Measurements from ENCODE around the gene IFITM5.
"Not testable (repeated sequence)": the region's sequence is repeated elsewhere in the genome, so short reads cannot be mapped to it uniquely, and the experiment has no call there.

IFITM5 gene

DNA sequence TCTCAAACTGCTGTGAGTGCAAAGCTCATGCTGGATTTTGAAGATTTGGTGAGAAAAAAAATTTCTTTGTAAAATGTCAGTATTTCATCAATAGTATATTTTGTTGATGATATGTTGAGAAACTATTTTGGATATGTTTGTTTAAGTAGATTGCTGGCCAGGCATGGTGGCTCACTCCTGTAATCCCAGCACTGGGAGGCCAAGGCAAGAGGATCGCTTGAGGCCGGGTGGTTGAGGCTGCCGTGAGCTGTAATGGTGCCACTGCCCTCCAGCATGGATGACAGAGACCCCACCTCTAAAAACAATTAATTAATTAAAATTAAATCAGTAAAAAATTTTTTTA is 28.2 kb upstream of the IFITM5 start:
- DNase-seq, result no peak

DNA sequence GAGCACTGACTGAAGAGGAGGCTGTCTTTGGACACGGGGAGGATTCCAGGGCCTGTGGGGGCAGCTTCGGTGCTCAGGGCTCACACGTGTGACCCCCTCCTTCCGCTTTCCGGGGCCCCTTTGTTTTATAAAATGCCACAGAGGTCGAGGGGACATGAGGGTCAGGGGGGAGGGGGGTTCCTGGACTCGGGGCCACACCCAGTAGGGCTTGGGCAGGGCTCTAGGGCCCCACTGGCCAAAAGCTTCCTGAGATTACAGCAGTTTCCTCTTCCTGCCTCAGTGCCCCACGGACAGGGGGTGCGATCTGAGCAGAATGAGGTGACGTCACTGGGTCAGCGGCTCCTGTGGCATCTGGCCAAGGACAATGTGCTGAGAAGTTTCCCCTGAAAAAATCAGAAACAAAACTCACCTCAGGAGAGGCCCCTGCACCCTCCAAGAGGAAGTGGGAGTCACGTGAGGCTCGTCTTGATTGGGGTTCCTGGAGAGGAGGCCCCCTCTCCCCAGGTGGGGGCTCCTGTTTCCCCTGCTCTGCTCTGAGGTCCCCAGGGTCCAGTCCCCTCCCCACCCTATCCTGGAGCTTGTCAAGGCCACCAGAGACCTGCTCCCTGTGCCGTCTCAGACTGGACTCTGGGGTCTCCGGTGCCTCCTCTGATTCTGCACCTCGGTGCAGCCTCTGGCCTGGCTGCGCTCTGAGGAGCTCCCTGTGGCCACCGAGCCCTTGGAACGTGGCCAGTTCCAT is 27.7 kb upstream of the IFITM5 start:
- DNase-seq, result no peak

DNA sequence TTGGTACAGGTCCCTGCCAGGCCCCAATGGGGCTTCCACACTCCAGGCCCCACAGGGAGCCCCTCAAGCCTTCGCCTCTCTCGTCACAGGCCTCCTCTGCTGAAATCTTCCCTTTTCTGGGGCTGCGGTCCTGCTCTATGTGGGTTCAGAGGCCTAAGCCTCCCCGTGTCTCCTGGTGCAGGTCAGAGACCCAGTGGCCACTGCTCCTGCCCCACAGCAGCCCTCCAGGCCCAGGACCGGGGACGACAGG is 27.2 kb upstream of the IFITM5 start:
- DNase-seq, result no peak

DNA sequence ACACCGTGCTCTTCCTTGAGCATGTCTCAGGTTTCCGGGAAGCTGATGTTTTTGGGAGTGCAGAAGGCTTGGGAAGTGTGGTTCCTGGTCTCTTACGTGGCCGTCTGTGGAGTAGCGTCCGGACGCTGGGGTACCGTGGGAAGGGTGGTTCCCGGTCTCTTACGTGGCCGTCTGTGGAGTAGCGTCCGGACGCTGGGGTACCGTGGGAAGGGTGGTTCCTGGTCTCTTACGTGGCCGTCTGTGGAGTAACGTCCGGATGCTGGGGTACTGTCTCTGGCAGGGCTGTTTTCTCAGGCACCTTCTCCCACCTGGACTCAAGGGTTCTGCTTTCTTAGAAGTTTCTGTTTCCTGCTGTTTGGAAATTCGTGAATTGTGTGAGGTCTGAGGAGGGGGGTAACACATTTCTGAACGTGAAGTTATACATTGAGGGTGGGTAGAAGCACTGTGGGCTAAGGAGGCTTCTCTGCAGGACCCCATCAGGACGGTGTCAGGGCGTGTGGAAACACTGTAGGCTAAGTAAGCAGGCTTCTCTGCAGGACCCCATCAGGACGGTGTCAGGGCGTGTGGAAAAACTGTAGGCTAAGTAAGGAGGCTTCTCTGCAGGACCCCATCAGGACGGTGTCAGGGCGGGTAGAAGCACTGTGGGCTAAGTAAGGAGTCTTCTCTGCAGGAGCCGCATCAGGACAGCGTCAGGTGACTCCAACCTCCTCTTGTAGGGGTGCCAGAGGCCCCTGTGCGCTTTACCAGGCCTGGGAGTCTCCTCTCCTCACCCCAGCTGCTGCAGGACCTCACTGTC is 26.7 kb upstream of the IFITM5 start:
- DNase-seq, result no peak

DNA sequence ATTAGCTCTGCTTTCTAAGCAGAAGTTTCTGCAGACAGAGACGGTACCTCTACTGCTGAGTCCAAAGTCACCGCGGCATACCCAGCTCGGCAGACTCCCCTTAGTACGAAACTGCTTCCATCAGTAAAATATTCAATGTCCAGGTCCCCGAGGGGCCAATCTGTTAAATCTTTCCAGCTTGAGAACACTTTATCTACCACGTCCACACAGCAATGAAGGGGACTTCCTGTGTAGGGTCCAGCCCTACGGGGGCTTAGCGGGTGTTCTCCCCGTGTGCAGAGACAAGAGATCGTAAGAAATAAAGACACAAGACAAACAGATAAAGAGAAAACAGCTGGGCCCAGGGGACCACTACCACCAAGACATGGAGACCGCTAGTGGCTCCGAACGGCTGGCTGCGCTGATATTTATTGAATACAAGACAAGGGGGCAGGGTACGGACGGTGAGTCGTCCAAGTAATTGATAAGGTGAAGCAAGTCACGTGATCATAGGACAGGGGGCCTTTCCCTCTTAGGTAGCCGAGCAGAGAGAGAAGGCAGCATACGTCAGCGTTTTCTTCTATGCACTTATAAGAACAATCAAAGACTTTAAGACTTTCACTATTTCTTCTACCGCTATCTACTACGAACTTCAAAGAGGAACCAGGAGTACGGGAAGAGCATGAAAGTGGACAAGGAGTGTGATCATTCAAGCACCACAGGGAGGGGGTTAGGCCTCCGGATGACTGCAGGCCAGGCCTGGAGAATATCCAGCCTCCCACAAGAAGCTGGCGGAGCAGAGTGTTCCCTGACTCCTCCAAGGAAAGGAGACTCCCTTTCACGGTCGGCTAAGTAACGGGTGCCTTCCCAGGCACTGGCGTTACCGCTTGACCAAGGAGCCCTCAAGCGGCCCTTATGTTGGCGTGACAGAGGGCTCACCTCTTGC is 25.5 kb upstream of the IFITM5 start:
- not testable (repeated sequence) for DNase-seq

DNA sequence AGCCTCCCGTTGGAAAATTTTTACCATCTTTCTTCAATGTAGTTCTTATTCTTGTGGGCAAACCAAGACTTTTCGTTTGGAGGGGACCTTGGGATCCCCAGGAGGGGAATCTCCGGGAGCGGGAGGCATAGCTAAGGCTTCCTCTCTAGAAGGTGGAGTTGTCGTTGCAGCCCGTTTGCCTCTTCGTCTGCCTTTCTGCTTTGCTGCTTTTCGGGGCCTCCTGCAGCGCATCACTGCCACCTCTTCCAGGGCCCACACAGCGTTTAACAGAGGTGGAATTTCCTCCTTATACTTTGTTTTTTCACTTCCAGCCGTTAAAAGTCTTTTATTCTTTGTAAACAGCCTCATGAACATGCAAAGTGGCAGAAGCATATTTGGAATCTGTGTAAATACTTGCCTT is 24.8 kb upstream of the IFITM5 start:
- no peak for DNase-seq

DNA sequence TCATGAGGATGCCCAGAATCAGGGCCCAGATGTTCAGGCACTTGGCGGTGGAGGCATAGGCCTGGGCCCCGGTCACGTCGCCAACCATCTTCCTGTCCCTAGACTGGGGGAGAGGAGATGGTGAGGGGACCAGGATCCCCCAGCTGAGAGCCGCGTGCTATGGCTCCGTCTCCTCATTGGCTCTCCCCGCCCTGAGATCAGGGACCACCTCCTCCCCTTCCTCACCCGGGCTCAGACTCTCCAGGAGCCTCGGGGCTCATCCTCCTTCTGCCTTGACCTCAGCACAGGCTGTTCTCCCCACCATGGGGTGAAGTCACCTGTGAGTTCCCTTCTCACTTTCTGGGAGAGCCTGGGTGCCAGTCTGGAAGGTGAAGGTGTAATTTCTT is 20.6 kb upstream of the IFITM5 start:
- not testable (repeated sequence) for DNase-seq

DNA sequence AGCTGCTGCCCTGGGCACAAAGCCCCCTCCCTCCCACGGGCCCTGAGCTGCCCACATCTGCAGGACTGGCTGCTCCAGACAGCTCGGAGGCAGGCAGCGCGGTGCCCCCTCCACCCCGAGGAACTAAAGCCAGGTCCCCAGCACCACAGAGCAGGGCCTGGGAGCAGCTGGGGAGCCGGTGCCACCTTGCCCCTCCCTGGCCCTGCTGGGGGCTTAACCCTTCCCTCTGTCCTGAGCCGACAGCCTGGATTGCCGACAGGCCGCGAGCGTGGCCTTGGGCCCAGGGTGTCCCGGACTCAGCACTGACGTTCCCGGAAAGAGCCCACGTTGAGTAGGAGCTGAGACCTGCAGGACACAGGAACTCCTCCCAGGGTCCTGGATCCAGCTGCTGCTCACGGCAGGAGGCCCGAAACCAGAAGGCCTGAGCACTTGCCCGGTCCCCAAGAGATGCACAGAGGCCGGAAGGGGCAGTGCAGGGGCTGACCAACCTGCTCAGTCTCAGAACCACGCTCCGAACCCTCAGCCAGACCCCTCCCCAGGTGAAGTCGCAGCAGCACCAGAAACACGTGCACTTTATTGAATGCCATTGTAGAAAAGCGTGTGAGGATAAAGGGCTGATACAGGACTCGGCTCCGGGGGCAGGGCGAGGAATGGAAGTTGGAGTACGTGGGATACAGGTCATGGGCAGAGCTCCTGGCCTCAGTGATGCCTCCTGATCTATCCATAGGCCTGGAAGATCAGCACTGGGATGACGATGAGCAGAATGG is 20.0 kb upstream of the IFITM5 start:
- DNase-seq, result not testable (repeated sequence)

DNA sequence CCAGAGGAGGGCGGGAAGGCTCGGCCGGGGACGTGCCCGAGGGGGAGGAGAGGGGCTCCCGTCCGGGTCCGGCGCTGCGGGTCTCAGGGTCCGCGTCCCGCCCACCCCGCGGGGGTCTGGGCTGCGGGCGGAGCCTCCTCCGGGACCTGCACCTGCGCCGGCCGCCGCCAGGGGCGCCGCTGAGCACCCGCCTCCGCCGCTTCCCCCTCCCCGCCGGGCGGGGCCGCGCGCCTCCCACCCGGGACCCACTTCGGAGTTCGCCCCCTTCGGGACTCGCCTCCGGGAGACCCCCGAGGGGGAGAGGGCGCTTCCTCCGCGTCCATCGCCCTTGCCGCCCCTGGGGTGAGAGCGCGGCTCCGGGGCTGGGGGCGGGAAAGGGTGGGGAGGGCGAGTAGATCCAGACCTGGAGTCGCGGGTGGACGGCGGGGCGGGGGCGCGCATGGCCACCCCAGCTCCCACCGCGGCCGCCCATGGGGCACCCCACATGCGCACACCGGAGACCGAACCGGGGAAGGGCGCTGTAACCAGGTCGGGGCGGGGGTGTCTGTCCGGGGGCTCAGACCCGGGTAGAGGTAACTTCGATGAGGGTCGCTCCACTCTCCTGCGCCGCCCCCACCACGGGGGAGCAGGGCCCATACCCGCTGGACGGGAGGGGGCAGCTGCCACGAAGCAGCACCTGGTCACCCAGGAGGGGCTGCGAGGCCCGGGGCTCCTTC is 19.2 kb upstream of the IFITM5 start:
- DNase-seq, result not testable (repeated sequence)

DNA sequence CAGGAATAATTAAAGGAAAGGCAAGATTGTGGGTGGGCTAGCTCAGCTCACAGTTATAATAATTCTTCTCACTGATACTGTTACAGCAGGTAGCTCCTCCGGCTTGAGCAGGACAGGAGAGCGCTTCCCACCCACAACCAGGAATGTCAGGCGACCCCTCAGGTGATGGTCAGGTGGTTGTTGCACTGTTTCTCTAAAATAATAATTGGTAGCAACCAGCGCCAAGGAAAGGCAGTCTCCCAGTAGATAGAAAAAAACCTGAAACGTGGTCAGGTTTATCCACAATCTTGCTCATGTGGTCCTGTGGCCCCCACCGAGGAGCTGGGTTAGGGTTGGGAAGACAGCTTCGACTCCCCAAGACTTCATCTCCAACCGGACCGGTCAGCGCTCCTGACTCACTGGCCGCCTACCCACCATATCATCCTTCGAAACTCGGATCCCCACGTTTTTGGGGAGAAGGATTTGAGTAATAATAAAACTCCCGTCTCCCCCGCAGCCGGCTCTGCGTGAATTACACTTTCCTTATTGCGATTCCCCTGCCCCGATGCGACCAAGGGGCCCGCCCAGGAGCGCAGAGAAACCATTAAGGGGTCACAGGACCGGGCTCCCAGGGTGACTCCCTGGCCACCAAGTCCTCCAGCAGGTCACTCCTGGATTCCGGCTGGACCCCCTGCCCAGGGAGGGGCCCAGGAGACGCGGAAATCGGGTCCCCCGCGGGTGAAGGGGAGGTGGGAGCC is 18.5 kb upstream of the IFITM5 start:
- not testable (repeated sequence) for DNase-seq

DNA sequence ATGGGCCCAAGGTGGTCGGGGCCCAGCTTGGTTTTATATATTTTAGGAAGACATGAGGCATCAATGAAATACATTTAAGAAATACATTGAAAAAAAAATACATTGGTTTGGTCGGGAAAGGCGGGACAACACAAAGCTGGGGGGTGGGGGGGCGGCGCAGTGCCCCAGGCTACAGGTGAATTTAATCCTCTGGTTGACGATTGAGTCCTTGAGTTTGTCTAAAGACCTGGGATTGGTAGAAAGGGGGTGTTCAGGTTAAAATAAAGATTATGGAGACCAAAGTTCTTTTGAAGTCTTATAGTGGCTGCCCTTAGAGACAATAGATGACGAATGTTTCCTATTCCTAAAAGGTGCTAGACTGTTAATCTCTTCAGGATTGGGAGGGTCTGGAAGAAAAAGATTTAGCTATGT is 17.6 kb upstream of the IFITM5 start:
- DNase-seq, result no peak

DNA sequence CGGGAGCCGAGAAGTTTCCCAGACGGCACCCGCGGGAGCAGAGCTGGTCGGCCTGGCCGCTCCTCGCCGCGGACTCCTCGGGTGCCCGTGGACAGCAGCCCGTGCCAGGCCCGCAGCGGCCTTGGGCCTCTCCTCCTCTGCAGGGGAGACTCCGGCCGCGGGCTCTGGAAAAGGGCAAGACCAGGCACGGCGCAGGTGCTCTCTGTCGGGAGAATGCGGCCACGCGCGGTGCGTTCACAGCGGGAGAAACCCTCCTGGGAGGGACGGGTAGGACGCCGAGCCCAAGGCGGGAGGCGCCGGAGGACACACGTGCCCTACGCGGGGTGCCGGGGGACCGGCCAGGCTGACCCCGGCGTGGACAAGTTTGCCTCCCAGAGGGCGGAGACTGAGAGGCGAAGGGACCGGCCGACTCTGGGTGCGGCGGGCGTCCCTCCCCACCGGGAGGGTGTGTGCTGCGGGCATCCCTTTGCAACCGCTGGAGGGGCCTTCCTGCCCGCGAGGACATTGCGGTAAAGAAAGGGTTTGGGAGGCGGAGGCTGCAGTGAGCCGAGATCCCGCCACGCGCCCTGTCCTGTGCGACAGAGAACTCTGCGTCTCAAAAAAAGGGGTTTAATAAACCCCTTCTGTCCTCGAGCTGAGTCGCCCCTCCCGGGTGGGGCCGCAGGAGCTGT is 16.8 kb upstream of the IFITM5 start:
- DNase-seq, result no peak

DNA sequence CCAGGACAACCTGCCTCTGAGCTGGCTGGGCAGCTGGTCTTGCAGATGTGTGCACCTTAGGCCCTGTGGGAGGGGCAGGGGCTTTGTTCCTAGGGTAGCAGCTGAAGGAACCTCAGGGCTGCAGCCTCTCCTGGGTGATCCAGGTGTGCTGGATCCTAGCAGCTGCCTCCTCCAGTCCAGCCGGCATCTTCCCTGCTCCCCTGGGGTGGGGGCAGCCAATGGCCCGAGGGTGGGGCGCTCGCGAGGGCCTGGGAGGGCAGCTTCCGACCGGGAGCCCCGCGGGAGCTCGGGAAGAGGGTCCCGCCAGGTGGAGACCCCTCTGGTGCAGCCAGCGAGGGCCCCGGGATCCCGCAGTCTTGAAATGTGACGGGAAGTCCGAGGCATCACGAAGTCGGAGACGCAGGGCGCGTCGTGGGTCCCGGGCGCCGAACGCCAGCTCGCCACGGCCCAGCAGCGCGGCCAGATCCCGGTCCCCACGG is 16.2 kb upstream of the IFITM5 start:
- no peak for DNase-seq

DNA sequence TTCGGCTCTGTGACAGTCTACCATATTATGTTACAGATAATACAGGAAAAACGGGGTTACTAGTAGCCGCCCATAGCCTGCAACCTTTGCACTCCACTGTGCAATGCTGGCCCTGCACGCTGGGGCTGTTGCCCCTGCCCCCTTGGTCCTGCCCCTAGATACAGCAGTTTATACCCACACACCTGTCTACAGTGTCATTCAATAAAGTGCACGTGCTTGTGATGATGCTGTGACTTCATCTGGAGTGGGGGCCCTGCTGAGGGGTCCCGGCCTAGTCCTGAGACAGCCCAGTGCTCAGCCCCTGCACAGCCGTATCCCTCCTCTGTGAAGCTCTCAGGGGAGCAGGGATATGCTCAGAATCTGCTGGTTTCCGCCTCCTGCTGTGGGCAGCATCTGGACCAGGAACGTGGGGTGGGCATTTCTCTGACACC is 15.7 kb upstream of the IFITM5 start:
- no peak for DNase-seq

DNA sequence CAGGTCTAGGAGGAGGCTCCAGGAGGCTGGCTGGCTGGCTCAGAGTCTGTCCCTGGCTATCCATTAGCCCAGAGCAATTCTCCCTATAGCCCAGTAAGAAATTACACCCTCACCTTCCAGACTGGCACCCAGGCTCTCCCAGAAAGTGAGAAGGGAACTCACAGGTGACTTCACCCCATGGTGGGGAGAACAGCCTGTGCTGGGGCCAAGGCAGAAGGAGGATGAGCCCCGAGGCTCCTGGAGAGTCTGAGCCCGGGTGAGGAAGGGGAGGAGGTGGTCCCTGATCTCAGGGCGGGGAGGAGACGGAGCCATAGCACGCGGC is 15.2 kb upstream of the IFITM5 start:
- not testable (repeated sequence) for DNase-seq

DNA sequence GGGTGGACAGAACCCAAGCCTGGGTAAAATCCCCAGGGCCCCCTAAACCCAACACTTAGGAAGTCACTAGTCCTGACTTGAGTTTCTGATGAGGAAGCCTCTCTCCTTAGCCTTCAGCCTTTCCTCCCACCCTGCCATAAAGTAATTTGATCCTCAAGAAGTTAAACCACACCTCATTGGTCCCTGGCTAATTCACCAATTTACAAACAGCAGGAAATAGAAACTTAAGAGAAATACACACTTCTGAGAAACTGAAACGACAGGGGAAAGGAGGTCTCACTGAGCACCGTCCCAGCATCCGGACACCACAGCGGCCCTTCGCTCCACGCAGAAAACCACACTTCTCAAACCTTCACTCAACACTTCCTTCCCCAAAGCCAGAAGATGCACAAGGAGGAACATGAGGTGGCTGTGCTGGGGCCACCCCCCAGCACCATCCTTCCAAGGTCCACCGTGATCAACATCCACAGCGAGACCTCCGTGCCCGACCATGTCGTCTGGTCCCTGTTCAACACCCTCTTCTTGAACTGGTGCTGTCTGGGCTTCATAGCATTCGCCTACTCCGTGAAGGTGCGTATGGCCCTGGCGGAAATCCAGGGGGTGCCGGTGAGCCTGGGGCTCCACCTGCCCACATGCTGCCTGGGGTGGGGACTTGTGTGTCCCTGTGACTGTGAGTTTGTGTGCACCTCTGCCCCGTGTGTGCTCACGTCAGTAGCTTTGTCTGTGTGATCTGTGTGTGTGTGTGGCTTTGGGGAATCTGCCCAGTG is 14.6 kb upstream of the IFITM5 start, which contains the start of gene IFITM1:
TSS of gene IFITM1 (plus strand) at position 254 of the 767 bp plus-strand sequence. CDS start at position 385, 131 bp downstream.
- DNase-seq, result no peak

DNA sequence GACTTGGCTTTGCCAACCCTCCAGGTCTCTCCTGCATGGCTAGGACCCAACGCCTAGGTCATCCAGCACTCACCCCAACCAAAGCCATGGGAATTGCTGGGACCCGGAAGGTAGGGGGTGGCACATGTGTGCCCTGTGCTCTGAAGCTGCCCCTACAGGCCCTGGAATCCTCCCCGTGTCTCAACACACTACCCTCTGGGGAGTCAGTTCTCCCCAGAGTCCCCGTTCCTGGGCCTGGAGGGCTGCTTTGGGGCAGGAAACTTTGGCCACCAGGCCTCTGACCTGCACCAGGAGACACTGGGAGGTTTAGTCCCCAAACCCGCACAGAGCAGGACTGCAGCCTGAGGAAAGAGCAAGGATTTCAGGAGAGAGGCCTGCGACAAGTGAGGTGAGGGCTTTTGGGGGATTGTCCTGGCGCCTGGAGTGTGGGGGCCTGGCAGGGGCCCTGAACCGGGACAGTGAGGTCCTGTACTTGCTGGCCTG is 14.0 kb upstream of the IFITM5 start:
- no peak for DNase-seq

DNA sequence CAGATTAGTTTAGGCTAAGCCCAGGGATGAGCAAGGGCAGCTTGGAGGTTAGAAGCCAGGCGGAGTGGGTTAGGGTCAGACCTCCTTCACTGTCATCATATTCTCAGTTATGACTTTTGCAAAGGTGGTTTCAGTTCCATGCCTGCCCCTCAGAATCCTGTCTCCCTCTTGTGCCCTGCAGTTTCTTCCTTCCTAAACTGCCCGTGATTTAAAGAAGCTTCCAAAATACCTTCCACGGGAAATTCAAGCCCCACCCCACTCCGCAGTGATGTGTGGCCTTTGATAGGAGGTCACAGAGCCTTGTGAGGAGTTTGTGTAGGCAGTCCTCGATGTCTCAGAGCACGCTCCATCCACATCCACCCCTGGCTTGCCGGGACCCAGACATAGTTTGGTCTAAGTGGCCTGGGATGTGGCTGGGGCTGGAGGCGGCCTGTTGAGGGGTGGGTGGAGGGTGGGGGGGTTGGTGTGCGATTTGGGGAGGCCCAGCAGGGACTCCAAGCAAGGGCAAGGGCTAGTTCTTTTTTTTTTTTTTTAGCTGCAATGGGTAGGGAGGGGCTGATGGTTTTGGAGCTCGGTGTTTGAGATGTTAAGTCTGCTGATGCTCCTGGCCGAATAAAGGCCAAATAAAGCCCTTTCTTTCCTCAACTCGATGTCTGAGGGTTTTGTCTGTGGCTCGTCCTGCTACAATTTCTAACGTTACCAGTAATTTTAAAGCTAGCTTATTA is 12.9 kb upstream of the IFITM5 start:
- no peak for DNase-seq

All from activated T-cell treated with anti-CD3 and anti-CD28 coated beads for 4 hours (primary cell).